OCI-LY1 (cell line): ENCODE results near the gene C19orf25.

Experiments used
- H2AFZ ChIP-seq: fragments of 200-600 bp; sonication (generic), shearing (Covaris generic); 2 replicates; pipeline ENCODE4 v1.6.0; 2014; ENCODE audit warnings: antibody characterized with exemption, mild to moderate bottlenecking, low read length
- H3F3A ChIP-seq: fragments of 200-600 bp; sonication (generic), shearing (Covaris generic); 2 replicates; pipeline ENCODE4 v1.6.0; 2014; ENCODE audit warnings: mild to moderate bottlenecking, antibody characterized with exemption, low read length, moderate library complexity; ENCODE audit not compliant: insufficient read depth
- H3K27ac ChIP-seq: fragments of 200-600 bp; sonication (generic); 2 replicates; pipeline ENCODE4 v1.5.1; 2014; ENCODE audit warnings: low read length, mixed run types, mild to moderate bottlenecking, low read depth; ENCODE audit not compliant: poor library complexity, severe bottlenecking
- H3K27me3 ChIP-seq: fragments of 200-600 bp; sonication (generic); 2 replicates; pipeline ENCODE4 v1.6.0; 2014; ENCODE audit warnings: antibody characterized with exemption, mild to moderate bottlenecking, low read length, moderate library complexity; ENCODE audit not compliant: insufficient read depth
- H3K36me3 ChIP-seq: fragments of 200-600 bp; sonication (generic); 2 replicates; pipeline ENCODE4 v1.6.1; 2014; ENCODE audit warnings: mild to moderate bottlenecking, antibody characterized with exemption, low read length, moderate library complexity, mixed read lengths; ENCODE audit not compliant: insufficient read depth
- H3K4me1 ChIP-seq: fragments of 200-600 bp; sonication (generic); 2 replicates; pipeline ENCODE4 v1.5.1; 2014; ENCODE audit warnings: mild to moderate bottlenecking, low read length, moderate library complexity; ENCODE audit not compliant: insufficient read depth, severe bottlenecking
- H3K4me2 ChIP-seq: fragments of 200-600 bp; sonication (generic), shearing (Covaris generic); 2 replicates; pipeline ENCODE4 v1.6.1; 2014; ENCODE audit warnings: low read length
- H3K4me3 ChIP-seq: fragments of 200-600 bp; sonication (generic); 2 replicates; pipeline ENCODE4 v1.5.1; 2014; ENCODE audit warnings: low read length, low read depth, mild to moderate bottlenecking, mixed read lengths; ENCODE audit not compliant: poor library complexity, severe bottlenecking
- H3K79me2 ChIP-seq: fragments of 200-600 bp; shearing (Covaris generic); 2 replicates; pipeline ENCODE4 v1.6.1; 2016; ENCODE audit warnings: mixed run types, low read length, mixed read lengths; ENCODE audit not compliant: insufficient read depth
- H3K9ac ChIP-seq: fragments of 200-600 bp; sonication (generic), shearing (Covaris generic); 2 replicates; pipeline ENCODE4 v1.6.1; 2014; ENCODE audit warnings: mild to moderate bottlenecking, low read length, mixed read lengths
- H3K9me2 ChIP-seq: fragments of 200-600 bp; sonication (generic), shearing (Covaris generic); 2 replicates; pipeline ENCODE4 v1.6.1; 2014; ENCODE audit warnings: low read depth, mild to moderate bottlenecking, low read length, mixed read lengths
- H3K9me3 ChIP-seq: fragments of 200-600 bp; shearing (Covaris generic); 2 replicates; pipeline ENCODE4 v1.6.1; 2014; ENCODE audit warnings: low read length, mixed read lengths
- H4K20me1 ChIP-seq: fragments of 200-600 bp; sonication (generic), shearing (Covaris generic); 2 replicates; pipeline ENCODE4 v1.6.0; 2016; ENCODE audit warnings: mild to moderate bottlenecking, low read length; ENCODE audit not compliant: insufficient read depth
- CTCF ChIP-seq: fragments of 200-600 bp; sonication (generic), shearing (Covaris generic); IDR thresholded peaks from 2 replicates; pipeline ENCODE4 v1.5.1; 2017; ENCODE audit warnings: mild to moderate bottlenecking, antibody characterized with exemption, low read length, moderate library complexity, mixed read lengths
- EZH2 ChIP-seq: fragments of 200-600 bp; sonication (generic), shearing (Covaris generic); IDR thresholded peaks from 2 replicates; pipeline ENCODE4 v1.8.0; 2017; ENCODE audit warnings: borderline replicate concordance, mixed run types, mild to moderate bottlenecking, antibody characterized with exemption, low read length, moderate library complexity, mixed read lengths

Gene C19orf25

GRCh38 chr19:1526979-1527649, 48.1 kb upstream of the C19orf25 start:
- Histone ChIP-seq H3K9ac (no peak overlapping the region), H3K4me3 (no peak overlapping the region), H3K9me2 (no peaks in the 10 kb centered on the region), H3K36me3 (no peaks in the 10 kb centered on the region), H3K27ac (no peak overlapping the region), H3F3A (no peaks in the 10 kb centered on the region), H3K79me2 (no peaks in the 10 kb centered on the region), H2AFZ (no peak overlapping the region), H3K27me3 (peaks cover 11% of the 10 kb centered on the region; the same call in 1 of the 2 replicates), H4K20me1 (no peaks in the 10 kb centered on the region), H3K4me2 (no peak overlapping the region), H3K4me1 (no peaks in the 10 kb centered on the region), H3K9me3 (no peaks in the 10 kb centered on the region)
- TF ChIP-seq EZH2 (no peak), CTCF (no peak)

- no peaks in the 10 kb centered on the region for H4K20me1 ChIP-seq
- no peaks in the 10 kb centered on the region for H3K4me1 ChIP-seq
- H3F3A ChIP-seq: no peaks in the 10 kb centered on the region
- TF ChIP-seq EZH2 (no peak), CTCF (no peak)
- no peak overlapping the region for H3K4me3 ChIP-seq
- H3K4me2 ChIP-seq: no peak overlapping the region
- H3K36me3 ChIP-seq: no peaks in the 10 kb centered on the region
- no peaks in the 10 kb centered on the region for H3K9me2 ChIP-seq
- H3K27me3 ChIP-seq: peaks cover 6% of the 10 kb centered on the region; the same call in 1 of the 2 replicates
- H2AFZ ChIP-seq: no peak overlapping the region
- no peaks in the 10 kb centered on the region for H3K9me3 ChIP-seq
- H3K27ac ChIP-seq: no peak overlapping the region
- H3K79me2 ChIP-seq: no peaks in the 10 kb centered on the region
- H3K9ac ChIP-seq: no peak overlapping the region
Observed at GRCh38 chr19:1526066-1526778, 47.2 kb upstream of the C19orf25 start.

- H3K27ac ChIP-seq: no peak overlapping the region
- TF ChIP-seq CTCF: no peak
- TF ChIP-seq EZH2: no peak
- H3K36me3 ChIP-seq: no peaks in the 10 kb centered on the region
- no peak overlapping the region for H3K9ac ChIP-seq
- no peaks in the 10 kb centered on the region for H3K9me3 ChIP-seq
- H3K4me2 ChIP-seq: no peak overlapping the region
- no peaks in the 10 kb centered on the region for H3K9me2 ChIP-seq
- H3K4me3 ChIP-seq: no peak overlapping the region
- H3K4me1 ChIP-seq: no peaks in the 10 kb centered on the region
- no peaks in the 10 kb centered on the region for H3F3A ChIP-seq
- no peaks in the 10 kb centered on the region for H3K79me2 ChIP-seq
- no peak overlapping the region for H2AFZ ChIP-seq
- no peaks in the 10 kb centered on the region for H4K20me1 ChIP-seq
- H3K27me3 ChIP-seq: peaks cover 6% of the 10 kb centered on the region; the same call in 1 of the 2 replicates
Observed at GRCh38 chr19:1525343-1525742, 46.3 kb upstream of the C19orf25 start.
